CD14-positive monocyte (primary cell): ENCODE results near the gene ATXN2. TPM values are rescaled to one million over a fixed set of nuclear protein-coding genes. Genes with fewer than 3 reads are reported as not detected.

Source experiments
- DNase-seq, 3 donors: peaks; one replicate each; pipeline ENCODE4 v3.0.0-alpha.2; 2011 to 2022
- H2AFZ ChIP-seq: 2 replicates; pipeline ENCODE4 v1.6.0; 2012; ENCODE audit warnings: mild to moderate bottlenecking, low read depth, low read length, inconsistent platforms; ENCODE audit not compliant: insufficient read depth, poor library complexity, severe bottlenecking
- H3K27ac ChIP-seq, 2 donors: 1 replicate in 1 of 2; 2 replicates in 1 of 2; pipeline ENCODE4 v1.5.1; 2012 to 2013; ENCODE audit warnings: low read length in 2 of 2, control low read depth in 1 of 2, inconsistent platforms in 1 of 2, low read depth in 1 of 2, mild to moderate bottlenecking in 1 of 2
- H3K27me3 ChIP-seq, 2 donors: one replicate each; pipeline versions ENCODE4 v1.6.0 to v1.6.1; 2011 to 2013; ENCODE audit warnings: low read length in 2 of 2; ENCODE audit not compliant: control insufficient read depth in 2 of 2, insufficient read depth in 2 of 2
- H3K36me3 ChIP-seq, 2 donors: replicated peaks in 1 of 2; 1 replicate in 1 of 2; 2 replicates in 1 of 2; pipeline versions ENCODE4 v1.5.1 to v1.6.1; 2012 to 2013; ENCODE audit warnings: low read length in 2 of 2, control low read depth in 1 of 2, inconsistent platforms in 1 of 2, mild to moderate bottlenecking in 1 of 2; ENCODE audit not compliant: insufficient read depth in 2 of 2, control insufficient read depth in 1 of 2
- H3K4me1 ChIP-seq, 2 donors: 1 replicate in 1 of 2; 2 replicates in 1 of 2; pipeline versions ENCODE4 v1.5.1 to v1.6.1; 2012 to 2013; ENCODE audit warnings: low read length in 2 of 2, control low read depth in 1 of 2, inconsistent platforms in 1 of 2, mild to moderate bottlenecking in 1 of 2, moderate library complexity in 1 of 2; ENCODE audit not compliant: insufficient read depth in 2 of 2, control insufficient read depth in 1 of 2
- H3K4me2 ChIP-seq: replicated peaks from 2 replicates; pipeline ENCODE3; 2012; ENCODE audit warnings: low read length, moderate library complexity, mild to moderate bottlenecking; ENCODE audit not compliant: poor library complexity, severe bottlenecking; ENCODE audit errors: extremely low read depth
- H3K4me3 ChIP-seq, 3 experiments: fragments of 200-600 bp in 1 of 3; sonication (generic) in 1 of 3; replicated peaks in 1 of 3; 1 replicate in 2 of 3; 2 replicates in 1 of 3; pipeline ENCODE4 v1.5.1; 2011 to 2013; ENCODE audit warnings: low read length in 3 of 3, mild to moderate bottlenecking in 3 of 3, control low read depth in 2 of 3, low read depth in 2 of 3, inconsistent platforms in 1 of 3, moderate library complexity in 1 of 3
- H3K79me2 ChIP-seq: 2 replicates; pipeline ENCODE4 v1.6.0; 2012; ENCODE audit warnings: mild to moderate bottlenecking, control low read depth, inconsistent platforms, low read length, moderate library complexity; ENCODE audit not compliant: insufficient read depth
- H3K9ac ChIP-seq: 2 replicates; pipeline ENCODE4 v1.6.0; 2017; ENCODE audit warnings: low read length, mild to moderate bottlenecking; ENCODE audit not compliant: insufficient read depth, poor library complexity, severe bottlenecking
- H3K9me3 ChIP-seq, 2 donors: replicated peaks in 1 of 2; 1 replicate in 1 of 2; 2 replicates in 1 of 2; pipeline versions ENCODE4 v1.5.1 to v1.6.1; 2012 to 2013; ENCODE audit warnings: low read length in 2 of 2, control low read depth in 1 of 2; ENCODE audit not compliant: control insufficient read depth in 1 of 2, insufficient read depth in 1 of 2
- H4K20me1 ChIP-seq: 2 replicates; pipeline ENCODE4 v1.6.0; 2012; ENCODE audit warnings: mild to moderate bottlenecking, low read length, control low read depth, moderate library complexity; ENCODE audit not compliant: insufficient read depth
- H3K27ac Mint-ChIP-seq, 7 donors: one replicate each; pipeline ENCODE4 v1.8.0; 2020; ENCODE audit warnings: mild to moderate bottlenecking in 7 of 7, mixed read lengths in 7 of 7, moderate library complexity in 6 of 7, inconsistent platforms in 2 of 7
- H3K27me3 Mint-ChIP-seq, 3 donors: one replicate each; pipeline ENCODE4 v1.8.0; 2021 to 2022; ENCODE audit warnings: low read depth in 3 of 3, mild to moderate bottlenecking in 3 of 3, mixed read lengths in 3 of 3, moderate library complexity in 3 of 3, inconsistent platforms in 1 of 3
- H3K36me3 Mint-ChIP-seq, 2 donors: one replicate each; pipeline ENCODE4 v1.8.0; 2020; ENCODE audit warnings: mixed read lengths in 2 of 2, inconsistent platforms in 1 of 2, mild to moderate bottlenecking in 1 of 2
- H3K4me1 Mint-ChIP-seq: one replicate; pipeline ENCODE4 v1.8.0; 2020; ENCODE audit warnings: mild to moderate bottlenecking, mixed read lengths
- H3K4me3 Mint-ChIP-seq, 2 donors: one replicate each; pipeline ENCODE4 v1.8.0; 2020; ENCODE audit warnings: mild to moderate bottlenecking in 2 of 2, mixed read lengths in 2 of 2, moderate library complexity in 1 of 2
- H3K9me3 Mint-ChIP-seq, 7 donors: one replicate each; pipeline ENCODE4 v1.8.0; 2020 to 2022; ENCODE audit warnings: mixed read lengths in 7 of 7, mild to moderate bottlenecking in 6 of 7, moderate library complexity in 6 of 7, inconsistent platforms in 2 of 7
- WGBS: methylation state at CpG from one replicate; pipeline ENCODE4 v1.1.5; 2013; ENCODE audit warnings: missing lambda C conversion rate; ENCODE audit not compliant: insufficient coverage; 5-methylcytosine and 5-hydroxymethylcytosine counted together
- intact Hi-C, 2 donors: fragments of 100-400 bp; cut with micrococcal nuclease; formaldehyde crosslinking; loops; one replicate each; pipeline versions ENCODE4 v1.15.0 to v1.15.1; 2023
- polyA plus RNA-seq, 3 donors: library from polyadenylated mRNA; depleted of rRNA in 1 of 3; unstranded in 2 of 3; stranded (reverse) in 1 of 3; fragments of 300-500 nt in 2 of 3; fragments of >200 nt in 1 of 3; fragmentation: Illumina TruSeq in 2 of 3; gene quantifications; 1 replicate in 2 of 3; 2 replicates in 1 of 3; pipeline ENCODE4 v1.2.3, GENCODE V29; 2012 to 2021
- TF ChIP-seq, protein P1 (sequence below): fragments of 200-600 bp; IDR thresholded peaks from one replicate; pipeline ENCODE4 v1.8.0; 2022; ENCODE audit warnings: antibody characterized with exemption, mild to moderate bottlenecking

The ATXN2 gene
- polyA plus RNA-seq, 3 donors = 4.3 to 28.8 (median 11.9) TPM

DNA sequence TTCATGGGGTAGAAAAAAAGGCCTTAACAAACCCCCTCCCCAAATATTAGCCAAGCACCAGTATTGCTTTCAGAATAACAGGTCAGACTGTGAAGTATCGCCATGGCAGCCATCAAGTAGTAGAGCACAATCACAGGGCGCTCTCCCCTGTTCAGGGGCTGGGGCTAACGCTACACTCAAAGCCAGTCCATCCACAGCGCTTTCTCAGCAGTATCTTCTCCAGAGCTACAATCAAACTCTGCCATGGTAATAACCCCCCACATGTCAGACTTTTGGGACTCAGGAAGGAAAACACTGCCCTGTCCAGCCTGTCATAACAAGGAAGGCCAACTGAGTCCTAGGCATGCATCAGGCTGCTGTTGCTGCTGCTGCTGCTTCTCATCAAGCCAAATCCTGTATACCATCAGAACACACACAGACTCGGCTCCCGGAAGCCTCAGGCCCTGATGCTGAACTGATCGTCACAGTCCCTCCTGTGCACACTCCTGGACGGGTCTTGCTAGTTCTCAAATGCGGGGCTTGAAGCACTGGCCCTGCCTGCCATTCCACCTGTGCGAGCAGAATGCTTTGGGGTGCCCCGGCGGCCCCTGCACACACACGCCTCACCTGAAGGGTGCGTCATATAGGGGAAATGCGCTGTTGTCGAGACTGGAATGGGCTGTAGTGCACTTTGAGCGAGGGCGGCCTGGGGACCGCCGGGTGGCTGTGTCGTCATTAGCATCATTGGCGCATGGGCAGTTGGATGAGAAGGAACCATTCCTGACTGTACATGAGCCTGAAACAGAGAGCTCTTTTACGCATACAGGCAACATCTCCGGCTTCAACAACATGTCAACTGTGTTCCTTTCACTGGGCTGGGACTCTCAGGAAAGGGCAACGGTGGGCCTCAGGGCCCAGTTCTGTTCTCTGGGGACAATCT is 145.8 kb downstream of the ATXN2 start:
- Mint-ChIP-seq H3K36me3 (peaks cover 71 to 78% of the 10 kb centered on the region in 2 donors), H3K27me3 (no peaks in the 10 kb centered on the region), H3K4me1 (peaks cover 24% of the 10 kb centered on the region), H3K27ac (peak overlapping the region; percentile 30 to 79 (median 40)), H3K4me3 (no peak overlapping the region), H3K9me3 (no peaks in the 10 kb centered on the region)
- Histone ChIP-seq H3K4me1 (peaks cover 8 to 15% of the 10 kb centered on the region in 2 donors), H3K27ac (no peak overlapping the region), H3K79me2 (peaks cover 24% of the 10 kb centered on the region), H3K27me3 (no peaks in the 10 kb centered on the region), H3K4me3 (no peak overlapping the region), H3K9me3 (no peaks in the 10 kb centered on the region), H3K4me2 (no peak overlapping the region), H4K20me1 (peaks cover 80% of the 10 kb centered on the region), H2AFZ (no peak overlapping the region), H3K9ac (no peak overlapping the region), H3K36me3 (peaks cover 85 to 92% of the 10 kb centered on the region in 2 donors)
- DNase-seq = no peak
- TF ChIP-seq, protein P1, sequence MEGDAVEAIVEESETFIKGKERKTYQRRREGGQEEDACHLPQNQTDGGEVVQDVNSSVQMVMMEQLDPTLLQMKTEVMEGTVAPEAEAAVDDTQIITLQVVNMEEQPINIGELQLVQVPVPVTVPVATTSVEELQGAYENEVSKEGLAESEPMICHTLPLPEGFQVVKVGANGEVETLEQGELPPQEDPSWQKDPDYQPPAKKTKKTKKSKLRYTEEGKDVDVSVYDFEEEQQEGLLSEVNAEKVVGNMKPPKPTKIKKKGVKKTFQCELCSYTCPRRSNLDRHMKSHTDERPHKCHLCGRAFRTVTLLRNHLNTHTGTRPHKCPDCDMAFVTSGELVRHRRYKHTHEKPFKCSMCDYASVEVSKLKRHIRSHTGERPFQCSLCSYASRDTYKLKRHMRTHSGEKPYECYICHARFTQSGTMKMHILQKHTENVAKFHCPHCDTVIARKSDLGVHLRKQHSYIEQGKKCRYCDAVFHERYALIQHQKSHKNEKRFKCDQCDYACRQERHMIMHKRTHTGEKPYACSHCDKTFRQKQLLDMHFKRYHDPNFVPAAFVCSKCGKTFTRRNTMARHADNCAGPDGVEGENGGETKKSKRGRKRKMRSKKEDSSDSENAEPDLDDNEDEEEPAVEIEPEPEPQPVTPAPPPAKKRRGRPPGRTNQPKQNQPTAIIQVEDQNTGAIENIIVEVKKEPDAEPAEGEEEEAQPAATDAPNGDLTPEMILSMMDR = no peak
- intact Hi-C loops = loop anchor here (5.0 to 10.0 kb wide), 2 partner anchors 121 to 429 kb away; no protein-coding TSS in a partner anchor
- WGBS = 97% methylated on average over 16 of the region's 25 CpGs

DNA sequence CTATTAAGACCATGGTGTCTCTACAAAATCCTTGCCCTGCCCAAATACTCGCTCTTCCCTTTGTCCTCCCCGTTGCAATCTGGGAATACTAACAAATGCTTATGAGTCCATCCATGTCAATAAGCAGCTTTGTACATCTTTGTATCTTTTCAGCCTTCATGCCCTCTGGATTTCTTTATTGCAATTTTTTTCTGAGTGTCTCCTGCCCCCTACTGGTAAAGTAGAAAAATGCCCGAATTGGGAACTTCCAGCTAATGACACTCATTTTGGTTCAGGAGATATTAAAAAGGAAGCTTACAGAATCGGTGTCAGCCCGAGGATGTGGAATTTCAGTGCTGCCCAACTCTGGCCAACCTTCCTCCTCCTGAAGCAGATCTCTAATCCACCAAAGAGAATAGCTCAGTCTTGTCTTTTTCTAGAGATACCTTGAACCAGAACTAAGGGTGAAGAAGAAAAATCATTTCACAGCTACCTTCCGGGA is 147.4 kb downstream of the ATXN2 start:
- H2AFZ ChIP-seq = no peak overlapping the region
- H3K4me3 ChIP-seq = no peak overlapping the region
- Mint-ChIP-seq H3K4me1 (peaks cover 31% of the 10 kb centered on the region), H3K27me3 (peaks cover 0 to 3% (median 0%) of the 10 kb centered on the region in 3 donors), H3K4me3 (no peak overlapping the region), H3K27ac (peak overlapping the region in 6 of 7 donors; percentile 1 to 86 (median 70)), H3K36me3 (peaks cover 85 to 88% of the 10 kb centered on the region in 2 donors), H3K9me3 (no peaks in the 10 kb centered on the region)
- peaks cover 40% of the 10 kb centered on the region for H3K79me2 ChIP-seq
- peaks cover 94% of the 10 kb centered on the region in 2 donors for H3K36me3 ChIP-seq
- peak; percentile 58 to 73 (median 69) for DNase-seq
- H3K9me3 ChIP-seq = no peaks in the 10 kb centered on the region
- H3K27ac ChIP-seq = peak overlapping the region in 1 of 2 donors; percentile 58
- intact Hi-C loops = loop anchor here (2.0 to 10.0 kb wide), 3 partner anchors 55 to 427 kb away; no protein-coding TSS in a partner anchor
- no peaks in the 10 kb centered on the region for H3K27me3 ChIP-seq
- TF ChIP-seq, protein P1 = peak; percentile 83
- H3K4me2 ChIP-seq = no peak overlapping the region
- peaks cover 96% of the 10 kb centered on the region for H4K20me1 ChIP-seq
- peaks cover 8 to 21% of the 10 kb centered on the region in 2 donors for H3K4me1 ChIP-seq
- no CpG with 5 or more reads among the region's 6 CpGs for WGBS
- no peak overlapping the region for H3K9ac ChIP-seq
